SK-N-SH treated with all-trans-retinoic acid at 6 μM for 48 hours (cell line): ENCODE data around the gene KLHL29.

Experiments used
- ATAC-seq: fragments of 200-7000 bp; cut with Tn5 transposase; 3 replicates; pipeline ENCODE4 v1.9.1; 2020; ENCODE audit warnings: mild to moderate bottlenecking, moderate library complexity
- ARNTL ChIP-seq: fragments of 450-650 bp; formaldehyde crosslinking; IDR thresholded peaks from 2 replicates; pipeline ENCODE4 v1.5.0; 2020; ENCODE audit warnings: low read depth, mild to moderate bottlenecking, moderate library complexity, borderline replicate concordance
- BACH2 ChIP-seq: fragments of 250-450 bp; sonication (Bioruptor Pico); IDR thresholded peaks from 2 replicates; pipeline ENCODE4 v1.9.0; 2021; ENCODE audit warnings: mild to moderate bottlenecking, borderline replicate concordance
- ESRRG ChIP-seq: fragments of 250-450 bp; sonication (Bioruptor Pico); IDR thresholded peaks from 2 replicates; pipeline ENCODE4 v1.6.1; 2021; ENCODE audit warnings: mild to moderate bottlenecking
- GLIS3 ChIP-seq: fragments of 250-450 bp; sonication (Bioruptor Pico); IDR thresholded peaks from 2 replicates; pipeline ENCODE4 v1.5.0; 2020; ENCODE audit warnings: mild to moderate bottlenecking, moderate library complexity
- ISL1 ChIP-seq: fragments of 250-450 bp; sonication (Bioruptor Pico); IDR thresholded peaks from 2 replicates; pipeline ENCODE4 v2.1.2; 2022; ENCODE audit warnings: mild to moderate bottlenecking, moderate library complexity
- OSR1 ChIP-seq: fragments of 250-450 bp; sonication (Bioruptor Pico); IDR thresholded peaks from 2 replicates; pipeline ENCODE4 v1.8.0; 2022; ENCODE audit warnings: moderate library complexity, mild to moderate bottlenecking, inconsistent platforms
- PPARA ChIP-seq: fragments of 250-450 bp; sonication (Bioruptor Pico); IDR thresholded peaks from 2 replicates; pipeline ENCODE4 v1.5.0; 2020; ENCODE audit warnings: mild to moderate bottlenecking, borderline replicate concordance
- RARB ChIP-seq: fragments of 250-450 bp; sonication (Bioruptor Pico); IDR thresholded peaks from 2 replicates; pipeline ENCODE4 v1.8.0; 2021; ENCODE audit warnings: mild to moderate bottlenecking, moderate library complexity
- SNAI2 ChIP-seq: fragments of 250-450 bp; sonication (Bioruptor Pico); IDR thresholded peaks from 2 replicates; pipeline ENCODE4 v1.5.0; 2020; ENCODE audit warnings: mild to moderate bottlenecking, moderate library complexity
- TOX ChIP-seq: fragments of 250-450 bp; sonication (Bioruptor Pico); IDR thresholded peaks from 2 replicates; pipeline ENCODE4 v1.8.0; 2021; ENCODE audit warnings: mild to moderate bottlenecking, moderate library complexity, borderline replicate concordance
- ZC3H10 ChIP-seq: fragments of 250-450 bp; sonication (Bioruptor Pico); IDR thresholded peaks from 2 replicates; pipeline ENCODE4 v1.5.1; 2021; ENCODE audit warnings: mild to moderate bottlenecking, moderate library complexity
- ZFP3 ChIP-seq: fragments of 250-450 bp; sonication (Bioruptor Pico); IDR thresholded peaks from 2 replicates; pipeline ENCODE4 v1.5.0; 2020; ENCODE audit warnings: mild to moderate bottlenecking, moderate library complexity
- ZFP30 ChIP-seq: fragments of 450-650 bp; formaldehyde crosslinking; IDR thresholded peaks from 2 replicates; pipeline ENCODE4 v1.5.0; 2022; ENCODE audit warnings: mild to moderate bottlenecking, moderate library complexity
- ZNF565 ChIP-seq: fragments of 450-650 bp; formaldehyde crosslinking; conservative IDR thresholded peaks from 2 replicates; pipeline ENCODE4 v1.5.0; 2020; ENCODE audit warnings: low read depth, mild to moderate bottlenecking, moderate library complexity
- ZNF70 ChIP-seq: fragments of 450-650 bp; formaldehyde crosslinking; IDR thresholded peaks from 2 replicates; pipeline ENCODE4 v1.5.0; 2020; ENCODE audit warnings: mild to moderate bottlenecking, moderate library complexity
- ZNF8 ChIP-seq: fragments of 450-650 bp; formaldehyde crosslinking; IDR thresholded peaks from 2 replicates; pipeline ENCODE4 v1.5.0; 2020; ENCODE audit warnings: mild to moderate bottlenecking, moderate library complexity
- TF ChIP-seq, protein P1 (sequence below): fragments of 250-450 bp; sonication (Bioruptor Pico); IDR thresholded peaks from 2 replicates; pipeline ENCODE4 v1.8.0; 2020; ENCODE audit warnings: mild to moderate bottlenecking, moderate library complexity, borderline replicate concordance
- TF ChIP-seq, protein P2 (sequence below): fragments of 250-450 bp; sonication (Bioruptor Pico); IDR thresholded peaks from 2 replicates; pipeline ENCODE4 v1.5.0; 2020; ENCODE audit warnings: mild to moderate bottlenecking, moderate library complexity
- TF ChIP-seq, protein P3 (sequence below): fragments of 250-450 bp; sonication (Bioruptor Pico); IDR thresholded peaks from 2 replicates; pipeline ENCODE4 v1.5.1; 2020; ENCODE audit warnings: low read depth, mild to moderate bottlenecking, moderate library complexity
- TF ChIP-seq, protein P4 (sequence below): fragments of 250-450 bp; sonication (Bioruptor Pico); IDR thresholded peaks from 2 replicates; pipeline ENCODE4 v1.5.1; 2021; ENCODE audit warnings: mild to moderate bottlenecking, moderate library complexity

KLHL29 gene

DNA sequence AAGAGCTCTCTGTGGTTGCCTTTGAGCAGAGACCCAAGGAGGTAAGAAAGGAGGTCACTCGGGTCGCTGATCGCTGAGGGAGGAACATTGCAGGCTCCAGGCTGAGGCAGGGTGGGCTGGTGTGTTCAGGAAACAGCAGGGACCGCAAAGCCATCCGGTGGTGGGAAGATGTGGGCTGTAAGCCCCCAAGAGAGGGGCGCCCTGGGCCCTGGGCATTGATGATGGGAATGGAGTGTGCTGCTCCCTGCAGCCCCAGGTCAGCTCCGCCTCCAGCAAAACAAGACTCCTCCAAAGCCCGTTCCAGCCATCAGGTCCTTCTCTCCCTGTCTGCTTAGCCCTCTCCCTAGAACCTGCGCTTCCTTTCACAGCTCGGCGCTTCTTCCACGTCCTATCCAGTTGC lies 229.7 kb downstream of the KLHL29 start:
- TF ChIP-seq ZFP3 (no peak), ARNTL (CRISPR knock-in tag) (no peak), SNAI2 (no peak), RARB (no peak), OSR1 (no peak), BACH2 (CRISPR knock-in tag) (no peak), ZFP30 (no peak)
- TF ChIP-seq, all 23 proteins: peak for 0
- no peak for ATAC-seq

DNA sequence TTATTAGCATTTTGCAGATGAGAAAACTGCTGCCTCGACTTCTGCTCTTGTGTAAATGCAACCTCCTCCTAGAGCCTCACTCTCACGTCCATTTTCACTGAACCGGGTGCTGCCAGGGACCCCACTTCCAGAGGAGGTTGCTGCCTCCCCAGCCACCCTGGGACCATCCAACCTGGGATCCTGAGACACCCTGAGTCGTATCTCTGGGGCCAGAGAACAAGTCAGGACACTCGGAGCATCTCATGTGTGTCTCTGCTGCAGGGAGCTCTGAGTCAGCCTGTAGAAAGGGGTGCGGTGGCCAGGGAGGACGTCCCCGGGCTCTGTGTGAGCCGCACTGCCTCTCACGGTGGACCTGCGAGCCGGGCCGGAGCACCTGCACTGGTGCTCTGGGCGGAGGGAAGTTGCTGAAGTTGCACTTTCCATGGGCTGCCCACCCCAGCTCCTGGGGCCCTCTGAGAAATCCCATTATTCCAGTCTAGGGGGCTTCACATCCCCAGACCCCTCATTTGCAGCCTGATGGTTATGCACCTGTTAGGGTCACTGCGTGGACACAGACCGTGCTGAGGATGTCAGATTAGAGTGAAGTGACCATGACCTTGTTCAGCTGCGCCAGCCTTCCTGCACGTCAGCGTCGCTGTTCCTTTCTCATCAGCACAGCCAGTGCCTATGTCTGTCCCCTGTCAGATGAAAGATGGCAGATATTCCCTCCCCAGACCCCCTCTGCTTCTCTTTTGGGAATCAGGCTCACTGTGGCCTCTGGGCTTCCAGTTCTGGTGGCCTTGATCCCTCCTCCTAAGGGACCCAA lies 230.4 kb downstream of the KLHL29 start:
- TF ChIP-seq ZNF565 (CRISPR knock-in tag) (no peak), BACH2 (CRISPR knock-in tag) (no peak), ISL1 (CRISPR knock-in tag) (no peak), ZNF70 (CRISPR knock-in tag) (no peak), ZC3H10 (no peak), TOX (CRISPR knock-in tag) (no peak), GLIS3 (CRISPR knock-in tag) (no peak), ZFP3 (no peak), PPARA (no peak), OSR1 (no peak), ZNF8 (CRISPR knock-in tag) (no peak), ZFP30 (no peak)
- TF ChIP-seq, protein P1, sequence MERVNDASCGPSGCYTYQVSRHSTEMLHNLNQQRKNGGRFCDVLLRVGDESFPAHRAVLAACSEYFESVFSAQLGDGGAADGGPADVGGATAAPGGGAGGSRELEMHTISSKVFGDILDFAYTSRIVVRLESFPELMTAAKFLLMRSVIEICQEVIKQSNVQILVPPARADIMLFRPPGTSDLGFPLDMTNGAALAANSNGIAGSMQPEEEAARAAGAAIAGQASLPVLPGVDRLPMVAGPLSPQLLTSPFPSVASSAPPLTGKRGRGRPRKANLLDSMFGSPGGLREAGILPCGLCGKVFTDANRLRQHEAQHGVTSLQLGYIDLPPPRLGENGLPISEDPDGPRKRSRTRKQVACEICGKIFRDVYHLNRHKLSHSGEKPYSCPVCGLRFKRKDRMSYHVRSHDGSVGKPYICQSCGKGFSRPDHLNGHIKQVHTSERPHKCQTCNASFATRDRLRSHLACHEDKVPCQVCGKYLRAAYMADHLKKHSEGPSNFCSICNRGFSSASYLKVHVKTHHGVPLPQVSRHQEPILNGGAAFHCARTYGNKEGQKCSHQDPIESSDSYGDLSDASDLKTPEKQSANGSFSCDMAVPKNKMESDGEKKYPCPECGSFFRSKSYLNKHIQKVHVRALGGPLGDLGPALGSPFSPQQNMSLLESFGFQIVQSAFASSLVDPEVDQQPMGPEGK (CRISPR knock-in tag) = no peak
- TF ChIP-seq, protein P2, sequence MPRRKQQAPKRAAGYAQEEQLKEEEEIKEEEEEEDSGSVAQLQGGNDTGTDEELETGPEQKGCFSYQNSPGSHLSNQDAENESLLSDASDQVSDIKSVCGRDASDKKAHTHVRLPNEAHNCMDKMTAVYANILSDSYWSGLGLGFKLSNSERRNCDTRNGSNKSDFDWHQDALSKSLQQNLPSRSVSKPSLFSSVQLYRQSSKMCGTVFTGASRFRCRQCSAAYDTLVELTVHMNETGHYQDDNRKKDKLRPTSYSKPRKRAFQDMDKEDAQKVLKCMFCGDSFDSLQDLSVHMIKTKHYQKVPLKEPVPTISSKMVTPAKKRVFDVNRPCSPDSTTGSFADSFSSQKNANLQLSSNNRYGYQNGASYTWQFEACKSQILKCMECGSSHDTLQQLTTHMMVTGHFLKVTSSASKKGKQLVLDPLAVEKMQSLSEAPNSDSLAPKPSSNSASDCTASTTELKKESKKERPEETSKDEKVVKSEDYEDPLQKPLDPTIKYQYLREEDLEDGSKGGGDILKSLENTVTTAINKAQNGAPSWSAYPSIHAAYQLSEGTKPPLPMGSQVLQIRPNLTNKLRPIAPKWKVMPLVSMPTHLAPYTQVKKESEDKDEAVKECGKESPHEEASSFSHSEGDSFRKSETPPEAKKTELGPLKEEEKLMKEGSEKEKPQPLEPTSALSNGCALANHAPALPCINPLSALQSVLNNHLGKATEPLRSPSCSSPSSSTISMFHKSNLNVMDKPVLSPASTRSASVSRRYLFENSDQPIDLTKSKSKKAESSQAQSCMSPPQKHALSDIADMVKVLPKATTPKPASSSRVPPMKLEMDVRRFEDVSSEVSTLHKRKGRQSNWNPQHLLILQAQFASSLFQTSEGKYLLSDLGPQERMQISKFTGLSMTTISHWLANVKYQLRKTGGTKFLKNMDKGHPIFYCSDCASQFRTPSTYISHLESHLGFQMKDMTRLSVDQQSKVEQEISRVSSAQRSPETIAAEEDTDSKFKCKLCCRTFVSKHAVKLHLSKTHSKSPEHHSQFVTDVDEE = no peak
- TF ChIP-seq, protein P3, sequence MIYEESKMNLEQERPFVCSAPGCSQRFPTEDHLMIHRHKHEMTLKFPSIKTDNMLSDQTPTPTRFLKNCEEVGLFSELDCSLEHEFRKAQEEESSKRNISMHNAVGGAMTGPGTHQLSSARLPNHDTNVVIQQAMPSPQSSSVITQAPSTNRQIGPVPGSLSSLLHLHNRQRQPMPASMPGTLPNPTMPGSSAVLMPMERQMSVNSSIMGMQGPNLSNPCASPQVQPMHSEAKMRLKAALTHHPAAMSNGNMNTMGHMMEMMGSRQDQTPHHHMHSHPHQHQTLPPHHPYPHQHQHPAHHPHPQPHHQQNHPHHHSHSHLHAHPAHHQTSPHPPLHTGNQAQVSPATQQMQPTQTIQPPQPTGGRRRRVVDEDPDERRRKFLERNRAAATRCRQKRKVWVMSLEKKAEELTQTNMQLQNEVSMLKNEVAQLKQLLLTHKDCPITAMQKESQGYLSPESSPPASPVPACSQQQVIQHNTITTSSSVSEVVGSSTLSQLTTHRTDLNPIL (CRISPR knock-in tag) = no peak
- ATAC-seq = no peak

DNA sequence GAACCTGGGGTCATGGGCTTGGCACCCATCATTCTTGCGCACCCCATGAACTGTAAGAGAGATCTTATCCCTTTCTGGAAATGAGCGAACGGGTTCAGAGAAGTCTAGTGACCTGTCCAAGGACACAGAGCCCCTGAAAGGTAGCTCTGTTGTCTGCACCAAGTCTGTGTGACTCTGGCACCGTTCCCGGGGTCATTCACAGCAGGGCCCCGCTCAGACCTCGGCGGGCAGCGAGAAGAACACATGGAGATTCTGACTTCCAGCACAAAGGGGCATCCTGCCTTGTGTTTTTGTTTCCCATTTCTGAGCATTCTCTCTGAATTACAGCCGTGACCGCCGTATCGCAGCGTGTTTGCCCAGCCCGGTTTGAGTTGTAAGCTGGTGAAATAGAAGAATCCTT lies 231.7 kb downstream of the KLHL29 start:
- TF ChIP-seq, protein P3 (CRISPR knock-in tag) = no peak
- TF ChIP-seq PPARA = no peak
- no peak for TF ChIP-seq ESRRG (CRISPR knock-in tag)
- TF ChIP-seq, protein P4, sequence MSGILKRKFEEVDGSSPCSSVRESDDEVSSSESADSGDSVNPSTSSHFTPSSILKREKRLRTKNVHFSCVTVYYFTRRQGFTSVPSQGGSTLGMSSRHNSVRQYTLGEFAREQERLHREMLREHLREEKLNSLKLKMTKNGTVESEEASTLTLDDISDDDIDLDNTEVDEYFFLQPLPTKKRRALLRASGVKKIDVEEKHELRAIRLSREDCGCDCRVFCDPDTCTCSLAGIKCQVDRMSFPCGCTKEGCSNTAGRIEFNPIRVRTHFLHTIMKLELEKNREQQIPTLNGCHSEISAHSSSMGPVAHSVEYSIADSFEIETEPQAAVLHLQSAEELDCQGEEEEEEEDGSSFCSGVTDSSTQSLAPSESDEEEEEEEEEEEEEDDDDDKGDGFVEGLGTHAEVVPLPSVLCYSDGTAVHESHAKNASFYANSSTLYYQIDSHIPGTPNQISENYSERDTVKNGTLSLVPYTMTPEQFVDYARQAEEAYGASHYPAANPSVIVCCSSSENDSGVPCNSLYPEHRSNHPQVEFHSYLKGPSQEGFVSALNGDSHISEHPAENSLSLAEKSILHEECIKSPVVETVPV (CRISPR knock-in tag) = no peak
- no peak for TF ChIP-seq ISL1 (CRISPR knock-in tag)
- no peak for TF ChIP-seq ZFP30
- no peak for TF ChIP-seq TOX (CRISPR knock-in tag)
- TF ChIP-seq BACH2 (CRISPR knock-in tag) = no peak
- TF ChIP-seq, protein P1 (CRISPR knock-in tag) = no peak
- TF ChIP-seq SNAI2 = no peak
- TF ChIP-seq GLIS3 (CRISPR knock-in tag) = no peak
- TF ChIP-seq, protein P2 = no peak
- no peak for TF ChIP-seq ZNF8 (CRISPR knock-in tag)
- TF ChIP-seq ZC3H10 = no peak
- no peak for TF ChIP-seq OSR1

More for the DNA sequence above, 231.7 kb downstream of the KLHL29 start:
- no peak for ATAC-seq
